GM19043 (cell line): Measurements from ENCODE around the gene FSIP1.

Experiments
- ATAC-seq: cut with Tn5 transposase; IDR thresholded peaks from one replicate; pipeline ENCODE4 v1.9.1; 2021; ENCODE audit warnings: low read depth; ENCODE audit not compliant: unreplicated experiment

Gene FSIP1

GRCh38 chr15:39565851-39566250 is 216.8 kb downstream of the FSIP1 start:
- ATAC-seq, result no peak

- ATAC-seq, result no peak
Measured at GRCh38 chr15:39564972-39565665, 217.5 kb downstream of the FSIP1 start.

DNA sequence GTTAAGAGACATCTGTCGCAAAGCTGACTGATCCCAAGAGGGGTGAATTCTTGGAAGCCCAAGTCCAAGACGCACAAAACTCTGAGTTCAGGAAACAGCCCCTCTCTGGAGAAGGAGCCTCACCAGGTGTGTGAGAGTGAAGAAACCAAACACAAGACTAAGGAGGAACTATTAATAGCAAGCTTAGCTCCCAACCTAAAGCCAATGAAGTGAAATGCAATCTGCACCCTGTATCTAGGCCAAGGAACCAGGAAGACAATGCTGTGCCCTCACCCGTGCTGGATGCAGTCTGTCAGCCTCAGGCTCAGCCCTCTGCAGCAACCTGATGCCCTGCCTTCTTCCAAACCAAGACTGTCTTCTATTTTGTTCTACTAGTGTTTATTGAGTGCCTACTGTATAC is 224.2 kb downstream of the FSIP1 start:
- no peak for ATAC-seq

DNA sequence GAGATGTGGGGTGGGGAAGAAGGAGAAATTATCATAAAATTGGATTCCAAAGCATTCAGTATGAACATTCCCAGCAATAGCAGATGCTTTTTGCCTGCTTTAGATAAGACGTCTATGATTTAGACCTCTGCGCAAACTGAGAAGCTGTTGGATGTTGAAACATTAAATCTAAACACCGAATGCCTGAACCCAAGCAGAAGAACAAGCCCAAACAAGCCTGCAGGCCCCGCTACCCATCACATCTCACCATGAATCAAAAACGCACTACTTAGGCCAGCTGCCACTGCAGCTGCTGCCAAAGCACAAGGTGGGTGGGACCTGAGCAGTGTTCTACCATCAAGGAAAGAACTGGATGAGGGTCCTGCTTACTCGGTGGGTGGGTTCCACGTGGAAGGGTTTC is 226.2 kb downstream of the FSIP1 start:
- no peak for ATAC-seq

DNA sequence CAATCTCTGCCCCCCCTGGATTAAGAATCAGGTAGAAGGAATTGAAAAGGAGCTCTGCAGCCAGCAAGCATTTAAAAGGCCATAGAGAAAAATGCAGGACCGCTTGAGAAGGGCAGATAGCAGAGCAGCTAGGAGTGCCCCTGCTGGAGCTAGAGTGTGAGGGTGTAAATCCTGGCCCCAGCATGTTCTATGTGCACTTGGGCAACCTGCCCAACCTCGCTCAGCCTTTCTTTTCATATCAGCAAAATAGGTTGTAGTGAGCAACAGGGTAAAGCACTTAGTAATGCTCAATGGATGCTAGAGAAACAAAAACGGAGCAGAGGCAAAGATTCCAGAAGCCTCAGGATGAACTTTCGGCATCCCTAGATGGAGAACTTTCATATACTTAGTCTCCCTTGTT is 226.8 kb downstream of the FSIP1 start:
- ATAC-seq, result no peak

GRCh38 chr15:39554746-39555387 is 227.8 kb downstream of the FSIP1 start:
- no peak for ATAC-seq

GRCh38 chr15:39553947-39554693 is 228.5 kb downstream of the FSIP1 start:
- ATAC-seq, result no peak

DNA sequence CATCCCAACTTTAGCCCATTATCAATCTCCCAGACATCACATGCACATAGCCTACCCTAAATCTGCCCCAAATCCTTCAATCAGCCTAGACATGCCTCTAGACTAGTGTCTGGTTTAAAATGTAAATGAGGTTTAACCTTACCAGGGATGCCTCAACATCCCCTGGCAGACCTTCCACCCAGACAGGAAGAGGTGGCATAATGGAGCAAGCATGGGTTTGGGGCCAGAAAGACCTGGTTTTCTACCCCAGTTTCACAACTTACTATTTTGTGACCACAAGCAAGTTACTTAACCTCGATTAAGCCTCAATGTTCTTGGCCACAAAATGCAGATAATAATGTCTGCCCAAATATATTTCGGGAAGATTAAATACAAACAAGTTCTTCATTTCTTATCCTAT is 230.1 kb downstream of the FSIP1 start:
- ATAC-seq, result no peak

DNA sequence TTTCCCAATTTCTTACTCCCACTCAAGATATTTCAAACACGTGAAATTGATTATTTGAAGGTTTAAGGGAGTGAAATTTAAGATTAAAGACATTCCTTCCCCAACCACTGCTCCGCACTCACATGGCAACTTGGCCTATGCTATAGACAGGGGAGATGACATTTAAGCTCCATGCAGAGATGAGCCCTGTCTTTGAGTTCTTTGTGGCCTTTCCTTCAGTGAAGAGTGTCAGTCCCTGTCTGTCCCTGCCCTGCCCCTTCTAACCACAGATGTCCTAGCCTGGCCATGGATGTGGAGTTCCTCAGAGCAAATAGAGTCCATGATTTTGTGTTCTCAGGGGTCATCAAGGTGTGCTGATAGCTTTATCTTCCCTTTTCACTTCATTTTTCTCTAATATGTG is 231.2 kb downstream of the FSIP1 start:
- no peak for ATAC-seq
